ENCODE measurements around the gene FGD2.

Gene FGD2

DNA sequence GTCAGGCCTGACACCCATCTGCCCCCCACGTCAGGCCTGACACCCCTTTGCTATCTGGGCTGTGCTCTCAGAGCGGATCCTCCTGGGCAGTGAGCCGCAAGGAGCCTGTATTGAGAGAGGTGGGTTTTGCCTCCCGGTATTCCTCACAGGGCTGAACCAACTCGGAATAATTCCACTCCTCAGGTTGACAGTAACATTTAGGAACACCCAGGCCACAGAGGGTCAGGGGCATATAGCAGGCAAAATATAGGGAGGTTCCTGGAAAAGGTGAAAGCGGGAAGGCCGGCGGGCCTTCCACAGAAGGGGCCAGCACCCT is 6.8 kb upstream of the FGD2 start:
- CTCF ChIA-PET: interaction anchor here (0.6 kb wide), 1 partner anchor 465 kb away, joined by 4 read pairs; no protein-coding TSS in a partner anchor
- Histone ChIP-seq H3K27ac (ENCODE audit: extremely low read depth, low read depth, low read length) (no peak overlapping the region), H3K36me3 (ENCODE audit: control insufficient read depth in 2 of 2, insufficient read depth in 1 of 2, low read length in 2 of 2) (no peaks in the 10 kb centered on the region), H3K4me1 (ENCODE audit: control insufficient read depth, insufficient read depth, low read length) (no peaks in the 10 kb centered on the region; the same call in 1 of the 2 replicates), H3K4me3 (ENCODE audit: low read depth, low read length) (no peak overlapping the region), H3K9me3 (ENCODE audit: control insufficient read depth, insufficient read depth, low read depth, low read length) (no peaks in the 10 kb centered on the region)
- POLR2A ChIA-PET: interaction anchor here (0.6 kb wide), 1 partner anchor 466 kb away, joined by 3 read pairs; no protein-coding TSS in a partner anchor
- TF ChIP-seq ZBTB21 (tag by site-specific recombination; IDR thresholded peaks at IDR 0.05) (no peak), ZNF169 (tag by site-specific recombination; IDR thresholded peaks at IDR 0.05) (no peak), ZNF626 (tag by site-specific recombination; IDR thresholded peaks at IDR 0.05) (no peak), ZNF792 (tag by site-specific recombination; IDR thresholded peaks at IDR 0.05) (no peak)
- TF ChIP-seq, protein P1, sequence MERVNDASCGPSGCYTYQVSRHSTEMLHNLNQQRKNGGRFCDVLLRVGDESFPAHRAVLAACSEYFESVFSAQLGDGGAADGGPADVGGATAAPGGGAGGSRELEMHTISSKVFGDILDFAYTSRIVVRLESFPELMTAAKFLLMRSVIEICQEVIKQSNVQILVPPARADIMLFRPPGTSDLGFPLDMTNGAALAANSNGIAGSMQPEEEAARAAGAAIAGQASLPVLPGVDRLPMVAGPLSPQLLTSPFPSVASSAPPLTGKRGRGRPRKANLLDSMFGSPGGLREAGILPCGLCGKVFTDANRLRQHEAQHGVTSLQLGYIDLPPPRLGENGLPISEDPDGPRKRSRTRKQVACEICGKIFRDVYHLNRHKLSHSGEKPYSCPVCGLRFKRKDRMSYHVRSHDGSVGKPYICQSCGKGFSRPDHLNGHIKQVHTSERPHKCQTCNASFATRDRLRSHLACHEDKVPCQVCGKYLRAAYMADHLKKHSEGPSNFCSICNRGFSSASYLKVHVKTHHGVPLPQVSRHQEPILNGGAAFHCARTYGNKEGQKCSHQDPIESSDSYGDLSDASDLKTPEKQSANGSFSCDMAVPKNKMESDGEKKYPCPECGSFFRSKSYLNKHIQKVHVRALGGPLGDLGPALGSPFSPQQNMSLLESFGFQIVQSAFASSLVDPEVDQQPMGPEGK (tag by site-specific recombination; IDR thresholded peaks at IDR 0.05): no peak

DNA sequence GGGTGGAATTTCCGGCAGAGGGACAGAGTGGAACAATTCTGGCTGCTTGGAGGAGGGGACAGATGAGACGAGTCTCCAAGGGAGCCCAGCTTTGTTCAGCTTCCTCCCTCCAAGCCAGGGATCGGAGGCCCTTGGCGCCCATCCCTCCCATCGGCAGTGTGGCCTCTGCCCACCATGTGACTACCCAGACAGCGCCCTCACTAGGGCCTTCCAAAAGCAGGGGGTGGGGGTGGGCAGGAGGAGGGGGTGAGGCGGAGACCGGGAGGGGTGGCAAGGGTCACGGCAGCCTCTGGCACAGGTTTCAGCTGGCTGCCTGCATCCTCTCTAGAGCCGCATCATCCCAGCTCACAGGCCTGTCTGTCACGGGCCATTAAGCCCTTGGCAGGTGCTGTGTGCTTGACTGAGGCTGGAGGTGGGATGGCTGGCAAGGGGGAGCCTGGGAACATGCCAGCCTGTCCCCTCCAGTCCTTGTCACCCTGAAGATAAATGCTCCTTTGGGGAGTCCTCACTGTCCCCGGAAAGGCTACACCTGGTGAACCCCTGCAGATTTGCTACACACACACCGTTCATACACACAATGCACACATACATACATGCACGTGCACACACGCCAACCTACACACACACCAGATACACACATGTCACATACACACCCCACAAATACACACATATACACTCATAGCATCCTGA is 6.2 kb upstream of the FGD2 start:
- TF ChIP-seq ZNF677 (tag by site-specific recombination; IDR thresholded peaks at IDR 0.05): no peak
- no peak for TF ChIP-seq ZNF521 (tag by site-specific recombination; IDR thresholded peaks at IDR 0.05)
- no peak for TF ChIP-seq ZNF214 (tag by site-specific recombination; IDR thresholded peaks at IDR 0.05; ENCODE audit: borderline replicate concordance)
- TF ChIP-seq, protein P2, sequence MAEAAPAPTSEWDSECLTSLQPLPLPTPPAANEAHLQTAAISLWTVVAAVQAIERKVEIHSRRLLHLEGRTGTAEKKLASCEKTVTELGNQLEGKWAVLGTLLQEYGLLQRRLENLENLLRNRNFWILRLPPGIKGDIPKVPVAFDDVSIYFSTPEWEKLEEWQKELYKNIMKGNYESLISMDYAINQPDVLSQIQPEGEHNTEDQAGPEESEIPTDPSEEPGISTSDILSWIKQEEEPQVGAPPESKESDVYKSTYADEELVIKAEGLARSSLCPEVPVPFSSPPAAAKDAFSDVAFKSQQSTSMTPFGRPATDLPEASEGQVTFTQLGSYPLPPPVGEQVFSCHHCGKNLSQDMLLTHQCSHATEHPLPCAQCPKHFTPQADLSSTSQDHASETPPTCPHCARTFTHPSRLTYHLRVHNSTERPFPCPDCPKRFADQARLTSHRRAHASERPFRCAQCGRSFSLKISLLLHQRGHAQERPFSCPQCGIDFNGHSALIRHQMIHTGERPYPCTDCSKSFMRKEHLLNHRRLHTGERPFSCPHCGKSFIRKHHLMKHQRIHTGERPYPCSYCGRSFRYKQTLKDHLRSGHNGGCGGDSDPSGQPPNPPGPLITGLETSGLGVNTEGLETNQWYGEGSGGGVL (tag by site-specific recombination; IDR thresholded peaks at IDR 0.05): no peak
- TF ChIP-seq ZNF394 (tag by site-specific recombination; IDR thresholded peaks at IDR 0.05; ENCODE audit: borderline replicate concordance): no peak
- TF ChIP-seq ZNF837 (tag by site-specific recombination; IDR thresholded peaks at IDR 0.05): no peak
- H3K4me1 ChIP-seq (ENCODE audit: control insufficient read depth, insufficient read depth, low read length): no peaks in the 10 kb centered on the region; the same call in 1 of the 2 replicates
- no peaks in the 10 kb centered on the region for H3K9me3 ChIP-seq (ENCODE audit: control insufficient read depth, insufficient read depth, low read depth, low read length)
- H3K4me3 ChIP-seq (ENCODE audit: low read depth, low read length): no peak overlapping the region
- H3K27ac ChIP-seq (ENCODE audit: extremely low read depth, low read depth, low read length): no peak overlapping the region
- ChIA-PET CTCF (interaction anchor here (0.6 to 1.0 kb wide), 3 partner anchors 19 to 465 kb away, joined by 3 to 5 read pairs (median 4); no protein-coding TSS in a partner anchor), POLR2A (no interaction called here)
- H3K36me3 ChIP-seq (ENCODE audit: control insufficient read depth in 2 of 2, insufficient read depth in 1 of 2, low read length in 2 of 2): no peaks in the 10 kb centered on the region

DNA sequence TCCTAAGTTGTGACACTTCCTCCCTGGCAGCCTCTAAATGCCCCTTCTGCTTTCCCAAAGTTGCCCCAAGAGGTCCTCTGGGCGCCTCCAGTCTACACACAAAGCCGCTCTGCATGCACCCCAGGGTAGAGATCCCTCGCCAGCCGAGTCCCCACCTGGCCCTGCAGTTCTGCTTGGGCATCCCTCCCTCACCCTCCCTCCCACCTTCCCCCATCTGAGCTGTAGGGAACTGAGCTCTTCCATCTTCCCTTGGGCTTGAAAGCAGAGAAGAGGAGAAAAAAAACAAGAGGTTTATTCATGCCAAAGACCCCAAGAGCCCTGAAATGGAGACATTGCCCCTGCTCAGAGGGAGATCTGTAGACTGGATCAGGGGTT is 5.7 kb upstream of the FGD2 start:
- POLR2A ChIA-PET: interaction anchor here (0.6 kb wide), 1 partner anchor 15 kb away, joined by 3 read pairs; no protein-coding TSS in a partner anchor

More for the DNA sequence above, 5.7 kb upstream of the FGD2 start:
- H3K36me3 ChIP-seq (ENCODE audit: control insufficient read depth in 2 of 2, insufficient read depth in 1 of 2, low read length in 2 of 2): no peaks in the 10 kb centered on the region
- CTCF ChIA-PET: interaction anchor here (0.6 to 1.0 kb wide), 2 partner anchors 18 to 217 kb away, joined by 3 to 5 read pairs; no protein-coding TSS in a partner anchor
- H3K4me1 ChIP-seq (ENCODE audit: control insufficient read depth, insufficient read depth, low read length): no peaks in the 10 kb centered on the region; the same call in 1 of the 2 replicates
- H3K4me3 ChIP-seq (ENCODE audit: low read depth, low read length): no peak overlapping the region
- H3K27ac ChIP-seq (ENCODE audit: extremely low read depth, low read depth, low read length): no peak overlapping the region
- no peaks in the 10 kb centered on the region for H3K9me3 ChIP-seq (ENCODE audit: control insufficient read depth, insufficient read depth, low read depth, low read length)
- TF ChIP-seq, protein P3, sequence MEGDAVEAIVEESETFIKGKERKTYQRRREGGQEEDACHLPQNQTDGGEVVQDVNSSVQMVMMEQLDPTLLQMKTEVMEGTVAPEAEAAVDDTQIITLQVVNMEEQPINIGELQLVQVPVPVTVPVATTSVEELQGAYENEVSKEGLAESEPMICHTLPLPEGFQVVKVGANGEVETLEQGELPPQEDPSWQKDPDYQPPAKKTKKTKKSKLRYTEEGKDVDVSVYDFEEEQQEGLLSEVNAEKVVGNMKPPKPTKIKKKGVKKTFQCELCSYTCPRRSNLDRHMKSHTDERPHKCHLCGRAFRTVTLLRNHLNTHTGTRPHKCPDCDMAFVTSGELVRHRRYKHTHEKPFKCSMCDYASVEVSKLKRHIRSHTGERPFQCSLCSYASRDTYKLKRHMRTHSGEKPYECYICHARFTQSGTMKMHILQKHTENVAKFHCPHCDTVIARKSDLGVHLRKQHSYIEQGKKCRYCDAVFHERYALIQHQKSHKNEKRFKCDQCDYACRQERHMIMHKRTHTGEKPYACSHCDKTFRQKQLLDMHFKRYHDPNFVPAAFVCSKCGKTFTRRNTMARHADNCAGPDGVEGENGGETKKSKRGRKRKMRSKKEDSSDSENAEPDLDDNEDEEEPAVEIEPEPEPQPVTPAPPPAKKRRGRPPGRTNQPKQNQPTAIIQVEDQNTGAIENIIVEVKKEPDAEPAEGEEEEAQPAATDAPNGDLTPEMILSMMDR (tag by site-specific recombination; IDR thresholded peaks at IDR 0.05): no peak
- TF ChIP-seq, protein P4, sequence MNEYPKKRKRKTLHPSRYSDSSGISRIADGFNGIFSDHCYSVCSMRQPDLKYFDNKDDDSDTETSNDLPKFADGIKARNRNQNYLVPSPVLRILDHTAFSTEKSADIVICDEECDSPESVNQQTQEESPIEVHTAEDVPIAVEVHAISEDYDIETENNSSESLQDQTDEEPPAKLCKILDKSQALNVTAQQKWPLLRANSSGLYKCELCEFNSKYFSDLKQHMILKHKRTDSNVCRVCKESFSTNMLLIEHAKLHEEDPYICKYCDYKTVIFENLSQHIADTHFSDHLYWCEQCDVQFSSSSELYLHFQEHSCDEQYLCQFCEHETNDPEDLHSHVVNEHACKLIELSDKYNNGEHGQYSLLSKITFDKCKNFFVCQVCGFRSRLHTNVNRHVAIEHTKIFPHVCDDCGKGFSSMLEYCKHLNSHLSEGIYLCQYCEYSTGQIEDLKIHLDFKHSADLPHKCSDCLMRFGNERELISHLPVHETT (tag by site-specific recombination; IDR thresholded peaks at IDR 0.05): no peak
- no peak for TF ChIP-seq FEZF1 (tag by site-specific recombination; IDR thresholded peaks at IDR 0.05)
- no peak for TF ChIP-seq ZNF585B (tag by site-specific recombination; IDR thresholded peaks at IDR 0.05)
- no peak for TF ChIP-seq BCL11B (tag by site-specific recombination; IDR thresholded peaks at IDR 0.05; ENCODE audit: low read depth)
- TF ChIP-seq ZNF2 (tag by site-specific recombination; IDR thresholded peaks at IDR 0.05): no peak

Measured in HEK293 (cell line).